Measurements from ENCODE around the gene KRT28. TPM values are rescaled to one million over a fixed set of nuclear protein-coding genes. Genes with fewer than 3 reads are reported as not detected.

Gene KRT28
- polyA plus RNA-seq, 1 donor (not counting 4 experiments of a cell fraction or from before 2014, with no cell fraction given), result not detected

DNA sequence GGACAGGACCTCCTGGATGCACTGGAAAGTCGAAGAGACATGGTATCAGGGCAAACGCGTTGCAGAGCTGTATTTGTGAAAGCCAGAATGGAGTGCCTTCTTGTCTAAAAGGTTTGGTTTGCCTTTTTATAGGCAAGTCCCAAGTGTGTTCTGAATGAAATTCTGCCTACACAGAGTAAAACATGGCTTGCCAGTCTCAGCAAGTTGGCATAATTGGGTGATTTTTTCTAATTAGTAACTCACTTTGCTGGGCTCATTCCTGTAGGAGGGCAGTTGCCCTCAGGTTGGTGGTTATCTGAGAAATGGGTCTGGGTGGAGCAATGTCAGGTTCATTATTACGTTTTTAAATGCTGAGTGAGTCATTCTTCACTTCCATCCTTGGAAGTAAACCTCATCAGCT is 44.5 kb downstream of the KRT28 start, which contains the start of gene KRT25:
Gene KRT25, minus strand, starts transcription at position 101 of the 400 bp plus-strand sequence. Its CDS starts 60 bp downstream, at position 41.
- dilution Hi-C loops (cut with MboI; ENCODE audit: extremely low pct_ligation_motif_present, low sequenced_read_pairs), result no loop called here
- H3K9me1 ChIP-seq (ENCODE audit: control insufficient read depth, extremely low read depth, insufficient read depth, low read length), result no peaks in the 10 kb centered on the region
- H3K9ac ChIP-seq (ENCODE audit: control insufficient read depth, extremely low read depth, insufficient read depth, low read length), result no peak within 1 kb of the TSS
- H3K36me3 ChIP-seq (ENCODE audit: control insufficient read depth in 2 of 2, extremely low read depth in 1 of 2, insufficient read depth in 2 of 2, low read length in 2 of 2), result no peaks in the 10 kb centered on the region
- H3K9me3 ChIP-seq (ENCODE audit: control insufficient read depth, low read depth, low read length), result peaks cover 2% of the 10 kb centered on the region
- no peaks in the 10 kb centered on the region for H3K79me2 ChIP-seq (ENCODE audit: control insufficient read depth, insufficient read depth, low read length)
- H2AFZ ChIP-seq (ENCODE audit: control insufficient read depth, low read length), result no peak within 1 kb of the TSS
- H4K20me1 ChIP-seq (ENCODE audit: control insufficient read depth, extremely low read depth, insufficient read depth, low read length), result no peaks in the 10 kb centered on the region
- no peak within 1 kb of the TSS for H3K4me2 ChIP-seq (ENCODE audit: control insufficient read depth, extremely low read depth, insufficient read depth, low read depth, low read length)
- no peak for DNase-seq (ENCODE audit: low read depth, low spot score)
- H3K27me3 ChIP-seq (ENCODE audit: control insufficient read depth, extremely low read depth, insufficient read depth, low read length), result no peaks in the 10 kb centered on the region
- H3K4me3 ChIP-seq (ENCODE audit: control insufficient read depth in 2 of 3, extremely low read depth in 1 of 3, insufficient read depth in 2 of 3, low read depth in 1 of 3, low read length in 3 of 3), result no peak within 1 kb of the TSS
- no peaks in the 10 kb centered on the region for H3K4me1 ChIP-seq (ENCODE audit: control insufficient read depth, extremely low read depth, insufficient read depth, low read length)
- FAIRE-seq, result no peak
- H3K27ac ChIP-seq (ENCODE audit: control insufficient read depth, insufficient read depth, low read length), result no peak within 1 kb of the TSS
- TF ChIP-seq EZH2 (IDR thresholded peaks at IDR 0.05; ENCODE audit: low read length), result no peak
- TF ChIP-seq, protein P1, sequence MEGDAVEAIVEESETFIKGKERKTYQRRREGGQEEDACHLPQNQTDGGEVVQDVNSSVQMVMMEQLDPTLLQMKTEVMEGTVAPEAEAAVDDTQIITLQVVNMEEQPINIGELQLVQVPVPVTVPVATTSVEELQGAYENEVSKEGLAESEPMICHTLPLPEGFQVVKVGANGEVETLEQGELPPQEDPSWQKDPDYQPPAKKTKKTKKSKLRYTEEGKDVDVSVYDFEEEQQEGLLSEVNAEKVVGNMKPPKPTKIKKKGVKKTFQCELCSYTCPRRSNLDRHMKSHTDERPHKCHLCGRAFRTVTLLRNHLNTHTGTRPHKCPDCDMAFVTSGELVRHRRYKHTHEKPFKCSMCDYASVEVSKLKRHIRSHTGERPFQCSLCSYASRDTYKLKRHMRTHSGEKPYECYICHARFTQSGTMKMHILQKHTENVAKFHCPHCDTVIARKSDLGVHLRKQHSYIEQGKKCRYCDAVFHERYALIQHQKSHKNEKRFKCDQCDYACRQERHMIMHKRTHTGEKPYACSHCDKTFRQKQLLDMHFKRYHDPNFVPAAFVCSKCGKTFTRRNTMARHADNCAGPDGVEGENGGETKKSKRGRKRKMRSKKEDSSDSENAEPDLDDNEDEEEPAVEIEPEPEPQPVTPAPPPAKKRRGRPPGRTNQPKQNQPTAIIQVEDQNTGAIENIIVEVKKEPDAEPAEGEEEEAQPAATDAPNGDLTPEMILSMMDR (optimal IDR thresholded peaks at IDR 0.05 in 1 of 3, IDR thresholded peaks at IDR 0.05 in 1 of 3, conservative IDR thresholded peaks at IDR 0.05 in 1 of 3; ENCODE audit: extremely low read depth in 1 of 3, insufficient read depth in 2 of 3, low read length in 3 of 3), result no peak

GRCh38 chr17:40753804-40754203 is 46.0 kb downstream of the KRT28 start:
- H3K79me2 ChIP-seq (ENCODE audit: control insufficient read depth, insufficient read depth, low read length), result no peaks in the 10 kb centered on the region
- H3K4me1 ChIP-seq (ENCODE audit: control insufficient read depth, extremely low read depth, insufficient read depth, low read length), result no peaks in the 10 kb centered on the region
- H2AFZ ChIP-seq (ENCODE audit: control insufficient read depth, low read length), result no peak overlapping the region
- no peak for FAIRE-seq
- no peaks in the 10 kb centered on the region for H3K27me3 ChIP-seq (ENCODE audit: control insufficient read depth, extremely low read depth, insufficient read depth, low read length)
- no peak overlapping the region for H3K4me3 ChIP-seq (ENCODE audit: control insufficient read depth in 2 of 3, extremely low read depth in 1 of 3, insufficient read depth in 2 of 3, low read depth in 1 of 3, low read length in 3 of 3)
- H3K9ac ChIP-seq (ENCODE audit: control insufficient read depth, extremely low read depth, insufficient read depth, low read length), result no peak overlapping the region
- no peaks in the 10 kb centered on the region for H4K20me1 ChIP-seq (ENCODE audit: control insufficient read depth, extremely low read depth, insufficient read depth, low read length)
- DNase-seq (ENCODE audit: low read depth, low spot score), result no peak
- H3K9me3 ChIP-seq (ENCODE audit: control insufficient read depth, low read depth, low read length), result no peaks in the 10 kb centered on the region
- no peaks in the 10 kb centered on the region for H3K36me3 ChIP-seq (ENCODE audit: control insufficient read depth in 2 of 2, extremely low read depth in 1 of 2, insufficient read depth in 2 of 2, low read length in 2 of 2)
- TF ChIP-seq, protein P1 (optimal IDR thresholded peaks at IDR 0.05 in 1 of 3, IDR thresholded peaks at IDR 0.05 in 1 of 3, conservative IDR thresholded peaks at IDR 0.05 in 1 of 3; ENCODE audit: extremely low read depth in 1 of 3, insufficient read depth in 2 of 3, low read length in 3 of 3), result no peak
- dilution Hi-C loops (cut with MboI; ENCODE audit: extremely low pct_ligation_motif_present, low sequenced_read_pairs), result no loop called here
- H3K4me2 ChIP-seq (ENCODE audit: control insufficient read depth, extremely low read depth, insufficient read depth, low read depth, low read length), result no peak overlapping the region
- no peak overlapping the region for H3K27ac ChIP-seq (ENCODE audit: control insufficient read depth, insufficient read depth, low read length)
- no peaks in the 10 kb centered on the region for H3K9me1 ChIP-seq (ENCODE audit: control insufficient read depth, extremely low read depth, insufficient read depth, low read length)

Data from keratinocyte (primary cell).